Pancreas (tissue), 10 donors: ENCODE measurements around the gene OR4C46. TPM values are rescaled to one million over a fixed set of nuclear protein-coding genes. Genes with fewer than 3 reads are reported as not detected.
"Not testable (repeated sequence)": the region's sequence is repeated elsewhere in the genome, so short reads cannot be mapped to it uniquely, and the experiment has no call there.

Source experiments
- ATAC-seq, 4 donors: fragments of 200-7000 bp; cut with Tn5 transposase; one replicate each; pipeline versions ENCODE4 v1.8.0 to v1.9.1; 2020; ENCODE audit warnings: mild to moderate bottlenecking in 4 of 4, moderate library complexity in 4 of 4
- DNase-seq, 6 donors: peaks; one replicate each; pipeline ENCODE4 v3.0.0-alpha.2; 2020
- FAIRE-seq: peaks from 2 replicates; lab custom pipeline; 2012; peaks lifted over from hg19 to GRCh38; lab: Jason Lieb, UNC
- H3K27ac ChIP-seq, 4 donors: fragments of 200-600 bp; sonication (generic); 1 replicate in 3 of 4; 2 replicates in 1 of 4; pipeline versions ENCODE4 v1.5.0 to v1.8.0; 2020
- H3K27me3 ChIP-seq, 4 donors: fragments of 200-600 bp; one replicate each; pipeline ENCODE4 v1.8.0; 2021
- H3K36me3 ChIP-seq, 3 donors: fragments of 200-600 bp; sonication (generic) in 1 of 3; one replicate each; pipeline versions ENCODE4 v1.5.0 to v1.8.0; 2020 to 2021
- H3K4me1 ChIP-seq, 3 donors: fragments of 200-600 bp; one replicate each; pipeline ENCODE4 v1.8.0; 2021
- H3K4me3 ChIP-seq, 4 donors: fragments of 200-600 bp; sonication (generic) in 2 of 4; one replicate each; pipeline versions ENCODE4 v1.5.0 to v1.8.0; 2020 to 2021
- H3K9me3 ChIP-seq, 4 donors: fragments of 200-600 bp; one replicate each; pipeline ENCODE4 v1.8.0; 2021
- CTCF ChIP-seq, 4 donors: fragments of 200-600 bp; sonication (generic) in 3 of 4; IDR thresholded peaks; one replicate each; pipeline versions ENCODE4 v1.5.0 to v1.8.0; 2021; ENCODE audit warnings: antibody characterized with exemption in 4 of 4
- WGBS, 2 donors: extraction: QIAGEN DNeasy Blood & Tissue Kit; methylation state at CpG; one replicate each; pipeline ENCODE4 v1.1.7; 2013; 5-methylcytosine and 5-hydroxymethylcytosine counted together
- intact Hi-C, 3 donors: fragments of 100-400 bp; cut with DNase I; formaldehyde crosslinking; loops; one replicate each; pipeline versions ENCODE4 v1.11.1 to v1.14.2; 2022
- polyA plus RNA-seq, 2 donors: library from polyadenylated mRNA; stranded (reverse); fragments of 200-250 nt; gene quantifications; one replicate each; pipeline ENCODE4 v1.2.3, GENCODE V29; 2013
- total RNA-seq, 6 donors: library from RNA; stranded (reverse); fragmentation: NEBNext Ultra II Directional in 4 of 6; extraction: Animal tissue kit (Norgen Biotek cat#: 25700) in 4 of 6; gene quantifications; one replicate each; pipeline versions ENCODE4 v1.2.1 to v1.2.4, GENCODE V29; 2021 to 2023
- donor health status: healthy with polysubstance abuse.
- donor health status: DM: no; HTN: no; CAD: no; lungs with moderate emphysema.
- donor health status: DM: no; HTN: no; CAD: no.
- donor health status: control.
- donor health status: control.
- donor health status: Bipolar disorder and iron deficiency.
- donor health status: DM: yes; HTN: yes; CAD: no.
- donor health status: DM: no; HTN: no; CAD: no.
- donor health status: DM: no; HTN: no; CAD: no.
- donor health status: DM: yes; HTN: yes; CAD: no.

Gene OR4C46
- total RNA-seq: not detected
- not detected for polyA plus RNA-seq

GRCh38 chr11:54603898-54604297 is at the start of gene OR4C46:
OR4C46 (minus strand) TSS chr11:54603998; CDS start chr11:54603998, 0 bp downstream.
- no peaks in the 10 kb centered on the region for H3K4me1 ChIP-seq
- ATAC-seq (no peak), FAIRE-seq (no peak), DNase-seq (no peak)
- H3K27ac ChIP-seq: no peak within 1 kb of the TSS
- no peaks in the 10 kb centered on the region for H3K36me3 ChIP-seq
- no peak within 1 kb of the TSS for H3K4me3 ChIP-seq
- intact Hi-C loops: no loop called here
- no peaks in the 10 kb centered on the region for H3K9me3 ChIP-seq
- TF ChIP-seq CTCF (IDR thresholded peaks at IDR 0.05): no peak
- no peaks in the 10 kb centered on the region for H3K27me3 ChIP-seq
- 13 to 31% methylated on average over 1 of the region's 1 CpG for WGBS, 2 donors

GRCh38 chr11:54645606-54646005 is 41.8 kb upstream of the OR4C46 start:
- H3K36me3 ChIP-seq, H3K9me3 ChIP-seq, intact Hi-C loops, H3K27ac ChIP-seq, H3K4me1 ChIP-seq, FAIRE-seq, DNase-seq, ATAC-seq, H3K4me3 ChIP-seq, H3K27me3 ChIP-seq: not testable (repeated sequence)
- WGBS, 2 donors: 47 to 52% methylated on average over 8 of the region's 8 CpGs

GRCh38 chr11:54561439-54561838 is 42.4 kb downstream of the OR4C46 start:
- DNase-seq, H3K27ac ChIP-seq, FAIRE-seq, H3K9me3 ChIP-seq, H3K4me1 ChIP-seq, ATAC-seq, H3K27me3 ChIP-seq, H3K36me3 ChIP-seq, H3K4me3 ChIP-seq, intact Hi-C loops: not testable (repeated sequence)
- 52 to 55% methylated on average over 3 of the region's 3 CpGs for WGBS, 2 donors

- WGBS, 2 donors: 48 to 61% methylated on average over 3 of the region's 3 CpGs
- Histone ChIP-seq H3K27ac (no peak overlapping the region), H3K36me3 (no peaks in the 10 kb centered on the region), H3K4me3 (no peak overlapping the region), H3K9me3 (no peaks in the 10 kb centered on the region), H3K27me3 (no peaks in the 10 kb centered on the region), H3K4me1 (no peaks in the 10 kb centered on the region)
- no peak for DNase-seq
- no peak for TF ChIP-seq CTCF (IDR thresholded peaks at IDR 0.05)
- intact Hi-C loops: no loop called here
- ATAC-seq: no peak
- FAIRE-seq: no peak
Observed at GRCh38 chr11:54558919-54559318, 44.9 kb downstream of the OR4C46 start.

GRCh38 chr11:54558407-54558806 is 45.4 kb downstream of the OR4C46 start:
- FAIRE-seq: no peak
- WGBS, 2 donors: 62 to 63% methylated on average over 3 of the region's 3 CpGs
- Histone ChIP-seq H3K36me3 (no peaks in the 10 kb centered on the region), H3K4me1 (no peaks in the 10 kb centered on the region), H3K27me3 (no peaks in the 10 kb centered on the region), H3K27ac (no peak overlapping the region), H3K4me3 (no peak overlapping the region), H3K9me3 (no peaks in the 10 kb centered on the region)
- TF ChIP-seq CTCF (IDR thresholded peaks at IDR 0.05): no peak
- no peak for DNase-seq
- intact Hi-C loops: no loop called here
- no peak for ATAC-seq

Other genes with a start within 250 kb of the OR4C46 start
- not detected for gene OR4A5, start 102.8 kb upstream of the OR4C46 start, total RNA-seq
- not detected for gene OR4A5, start 102.8 kb upstream of the OR4C46 start, polyA plus RNA-seq